HepG2 (cell line): ENCODE results near the gene IL1RL2. TPM values are rescaled to one million over a fixed set of nuclear protein-coding genes. Genes with fewer than 3 reads are reported as not detected.

Source experiments
- CC2D1A ChIP-seq: sonication (generic); formaldehyde crosslinking; IDR thresholded peaks from 2 replicates; pipeline ENCODE4 v1.8.1; 2023; ENCODE audit warnings: mild to moderate bottlenecking, missing genetic modification reagents
- CEBPZ ChIP-seq: IDR thresholded peaks from 2 replicates; pipeline ENCODE4 v1.6.1; 2012; ENCODE audit warnings: low read length, improper control_type of control experiment
- ESRRA ChIP-seq: sonication (generic); formaldehyde crosslinking; IDR thresholded peaks from 2 replicates; pipeline ENCODE4 v1.5.1; 2020; ENCODE audit warnings: mild to moderate bottlenecking, low read depth, missing genetic modification reagents
- FLYWCH1 ChIP-seq: sonication (generic); formaldehyde crosslinking; IDR thresholded peaks from 2 replicates; pipeline ENCODE4 v1.8.1; 2023; ENCODE audit warnings: mild to moderate bottlenecking, missing genetic modification reagents
- GABPB1 ChIP-seq: IDR thresholded peaks from 2 replicates; pipeline ENCODE4 v1.6.1; 2016; ENCODE audit warnings: mild to moderate bottlenecking, missing genetic modification reagents, moderate library complexity, missing compliant biosample characterization
- KLF6 ChIP-seq: IDR thresholded peaks from 2 replicates; pipeline ENCODE4 v1.8.0; 2016; ENCODE audit warnings: missing biosample characterization, missing genetic modification reagents
- MAZ ChIP-seq, 2 experiments: sonication (generic) in 1 of 2; formaldehyde crosslinking in 1 of 2; IDR thresholded peaks; 2 replicates each; pipeline versions ENCODE4 v1.5.0 to v1.6.1; 2012 to 2020; ENCODE audit warnings: low read depth in 2 of 2, mild to moderate bottlenecking in 2 of 2, borderline replicate concordance in 1 of 2, improper control_type of control experiment in 1 of 2, low read length in 1 of 2, missing genetic modification reagents in 1 of 2, moderate library complexity in 1 of 2
- MTA1 ChIP-seq: sonication (generic); formaldehyde crosslinking; IDR thresholded peaks from 2 replicates; pipeline ENCODE4 v1.4.0; 2020; ENCODE audit warnings: missing genetic modification reagents, mild to moderate bottlenecking, borderline replicate concordance
- MYNN ChIP-seq: sonication (generic); formaldehyde crosslinking; IDR thresholded peaks from 2 replicates; pipeline ENCODE4 v1.4.0; 2020; ENCODE audit warnings: mild to moderate bottlenecking, low read depth, missing genetic modification reagents
- NAIF1 ChIP-seq: sonication (generic); formaldehyde crosslinking; IDR thresholded peaks from 2 replicates; pipeline ENCODE4 v1.5.0; 2020; ENCODE audit warnings: mild to moderate bottlenecking, missing genetic modification reagents, borderline replicate concordance
- RFX5 ChIP-seq: IDR thresholded peaks from 2 replicates; pipeline ENCODE4 v1.6.1; 2011; ENCODE audit warnings: low read depth, low read length, improper control_type of control experiment
- RXRB ChIP-seq: IDR thresholded peaks from 2 replicates; pipeline ENCODE4 v1.6.1; 2016; ENCODE audit warnings: borderline replicate concordance, missing genetic modification reagents, missing compliant biosample characterization
- SKI ChIP-seq: fragments of 450-650 bp; IDR thresholded peaks from one replicate; pipeline ENCODE4 v1.6.1; 2018; ENCODE audit warnings: mild to moderate bottlenecking; ENCODE audit not compliant: partially characterized antibody
- SNAPC5 ChIP-seq: sonication (generic); formaldehyde crosslinking; IDR thresholded peaks from 2 replicates; pipeline ENCODE4 v1.8.1; 2023; ENCODE audit warnings: mild to moderate bottlenecking, missing genetic modification reagents, borderline replicate concordance
- TARDBP ChIP-seq: sonication (generic); formaldehyde crosslinking; IDR thresholded peaks from 2 replicates; pipeline ENCODE4 v1.8.0; 2022; ENCODE audit warnings: mild to moderate bottlenecking, missing genetic modification reagents
- TFDP1 ChIP-seq: IDR thresholded peaks from 2 replicates; pipeline ENCODE4 v1.6.1; 2016; ENCODE audit warnings: missing compliant biosample characterization, missing genetic modification reagents, borderline replicate concordance
- TFE3 ChIP-seq: IDR thresholded peaks from 2 replicates; pipeline ENCODE4 v1.6.1; 2016
- ZNF180 ChIP-seq: sonication (generic); formaldehyde crosslinking; IDR thresholded peaks from 2 replicates; pipeline ENCODE4 v1.4.0; 2020; ENCODE audit warnings: low read depth, missing genetic modification reagents, borderline replicate concordance
- ZNF510 ChIP-seq: sonication (generic); formaldehyde crosslinking; IDR thresholded peaks from 2 replicates; pipeline ENCODE4 v1.4.0; 2020; ENCODE audit warnings: low read depth, mild to moderate bottlenecking, missing genetic modification reagents
- ZNF678 ChIP-seq: sonication (generic); formaldehyde crosslinking; IDR thresholded peaks from 2 replicates; pipeline ENCODE4 v1.4.0; 2020; ENCODE audit warnings: mild to moderate bottlenecking, missing genetic modification reagents
- ZNF816 ChIP-seq: sonication (generic); formaldehyde crosslinking; IDR thresholded peaks from 2 replicates; pipeline ENCODE4 v1.8.0; 2022; ENCODE audit warnings: missing genetic modification reagents, mild to moderate bottlenecking, borderline replicate concordance
- polyA plus RNA-seq, 8 experiments: library from polyadenylated mRNA; depleted of rRNA in 3 of 8; stranded (reverse) in 7 of 8; unstranded in 1 of 8; fragments of >200 nt; fragmentation: Illumina TruSeq in 4 of 8; extraction: Trizol in 4 of 8; gene quantifications; 2 replicates each; pipeline versions ENCODE4 v1.2.1 to v1.2.3, GENCODE V29; 2011 to 2016; ENCODE audit warnings: low read depth in 4 of 8, missing spikeins in 1 of 8, mixed read lengths in 1 of 8; ENCODE audit not compliant: insufficient read depth in 1 of 8
- total RNA-seq, 5 experiments: library from RNA; depleted of rRNA; stranded (reverse); fragments of >200 nt; fragmentation: Illumina TruSeq; extraction: Trizol; gene quantifications; 2 replicates each; pipeline ENCODE4 v1.2.3, GENCODE V29; 2016; ENCODE audit warnings: low read depth in 1 of 5

IL1RL2 gene
- total and polyA plus RNA-seq, 2 of the 13 experiments (the other 11 are each of a cell fraction or from before 2014, with no cell fraction given) = 0.03 TPM; not detected in 1

GRCh38 chr2:102143450-102143985 is 43.3 kb upstream of the IL1RL2 start (continued):
- TF ChIP-seq CEBPZ = no peak
- TF ChIP-seq RFX5 = no peak
- 0 out of 2 replicates have a peak, but pooled peaks have one; percentile 5 for TF ChIP-seq ESRRA (CRISPR knock-in tag)
- 0 out of 2 replicates have a peak, but pooled peaks have one; percentile 12 for TF ChIP-seq TFE3 (CRISPR knock-in tag)
- no peak for TF ChIP-seq MAZ (IDR thresholded peaks at IDR 0.05; ENCODE audit: borderline replicate concordance, low read depth, low read length)
- no peak for TF ChIP-seq MAZ (CRISPR knock-in tag; IDR thresholded peaks at IDR 0.05; ENCODE audit: low read depth)
- no peak for TF ChIP-seq KLF6 (CRISPR knock-in tag)
- TF ChIP-seq SNAPC5 (CRISPR knock-in tag) = no peak
- peak; percentile 16; the same call in 1 of the 2 replicates for TF ChIP-seq RXRB
- no peak for TF ChIP-seq ZNF510 (CRISPR knock-in tag)
- TF ChIP-seq SKI = no peak
- no peak for TF ChIP-seq MYNN (CRISPR knock-in tag)
- no peak for TF ChIP-seq TFDP1 (CRISPR knock-in tag)
- TF ChIP-seq ZNF678 = no peak
- TF ChIP-seq ZNF816 = no peak
- TF ChIP-seq MTA1 (CRISPR knock-in tag) = no peak
- TF ChIP-seq GABPB1 (CRISPR knock-in tag) = no peak
- no peak for TF ChIP-seq ZNF180 (CRISPR knock-in tag)
- TF ChIP-seq CC2D1A (CRISPR knock-in tag) = no peak
- no peak for TF ChIP-seq FLYWCH1 (CRISPR knock-in tag)
- TF ChIP-seq NAIF1 (CRISPR knock-in tag) = no peak
- peak; percentile 43; the same call in 1 of the 2 replicates for TF ChIP-seq TARDBP
